ENCODE measurements around the gene NEGR1.

Gene NEGR1

DNA sequence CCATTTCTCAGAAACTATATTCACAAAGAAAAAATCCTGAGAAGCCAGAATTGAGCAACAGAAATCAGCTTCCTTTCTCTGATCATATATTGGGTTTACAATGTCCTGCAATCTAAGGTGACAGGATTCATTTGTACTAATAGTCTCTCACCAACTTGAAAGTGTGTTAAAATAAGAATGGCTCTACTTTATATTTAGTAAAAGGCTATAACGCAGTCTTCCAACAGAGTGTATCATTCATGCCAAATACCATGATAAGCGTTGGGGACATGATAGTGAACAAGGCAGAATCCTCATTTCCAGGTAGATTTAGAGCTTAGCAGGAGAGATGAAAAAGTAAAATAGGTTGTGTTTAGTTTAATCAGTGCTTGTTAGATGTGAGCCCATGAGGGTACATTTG lies 682.3 kb downstream of the NEGR1 start:
- H3K4me1 ChIP-seq (ENCODE audit: low read length) = peaks cover 16% of the 10 kb centered on the region
- H3K9ac ChIP-seq (ENCODE audit: low read length) = no peak overlapping the region
- TF ChIP-seq, protein P1, sequence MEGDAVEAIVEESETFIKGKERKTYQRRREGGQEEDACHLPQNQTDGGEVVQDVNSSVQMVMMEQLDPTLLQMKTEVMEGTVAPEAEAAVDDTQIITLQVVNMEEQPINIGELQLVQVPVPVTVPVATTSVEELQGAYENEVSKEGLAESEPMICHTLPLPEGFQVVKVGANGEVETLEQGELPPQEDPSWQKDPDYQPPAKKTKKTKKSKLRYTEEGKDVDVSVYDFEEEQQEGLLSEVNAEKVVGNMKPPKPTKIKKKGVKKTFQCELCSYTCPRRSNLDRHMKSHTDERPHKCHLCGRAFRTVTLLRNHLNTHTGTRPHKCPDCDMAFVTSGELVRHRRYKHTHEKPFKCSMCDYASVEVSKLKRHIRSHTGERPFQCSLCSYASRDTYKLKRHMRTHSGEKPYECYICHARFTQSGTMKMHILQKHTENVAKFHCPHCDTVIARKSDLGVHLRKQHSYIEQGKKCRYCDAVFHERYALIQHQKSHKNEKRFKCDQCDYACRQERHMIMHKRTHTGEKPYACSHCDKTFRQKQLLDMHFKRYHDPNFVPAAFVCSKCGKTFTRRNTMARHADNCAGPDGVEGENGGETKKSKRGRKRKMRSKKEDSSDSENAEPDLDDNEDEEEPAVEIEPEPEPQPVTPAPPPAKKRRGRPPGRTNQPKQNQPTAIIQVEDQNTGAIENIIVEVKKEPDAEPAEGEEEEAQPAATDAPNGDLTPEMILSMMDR (IDR thresholded peaks at IDR 0.05; ENCODE audit: low read depth, low read length) = no peak
- no peaks in the 10 kb centered on the region for H3K36me3 ChIP-seq (replicated peaks; ENCODE audit: low read depth, low read length)
- no peaks in the 10 kb centered on the region for H3K27me3 ChIP-seq (ENCODE audit: low read depth, low read length)
- H4K20me1 ChIP-seq (ENCODE audit: insufficient read depth, low read length) = no peaks in the 10 kb centered on the region
- no peaks in the 10 kb centered on the region for H3K79me2 ChIP-seq (ENCODE audit: low read length)
- H3K9me3 ChIP-seq (ENCODE audit: insufficient read depth, low read length) = no peaks in the 10 kb centered on the region
- H2AFZ ChIP-seq (ENCODE audit: low read depth, low read length) = no peak overlapping the region
- H3K4me3 ChIP-seq (ENCODE audit: low read length) = no peak overlapping the region
- H3K4me2 ChIP-seq (ENCODE audit: low read length) = no peak overlapping the region
- H3K27ac ChIP-seq (ENCODE audit: low read length) = no peak overlapping the region

DNA sequence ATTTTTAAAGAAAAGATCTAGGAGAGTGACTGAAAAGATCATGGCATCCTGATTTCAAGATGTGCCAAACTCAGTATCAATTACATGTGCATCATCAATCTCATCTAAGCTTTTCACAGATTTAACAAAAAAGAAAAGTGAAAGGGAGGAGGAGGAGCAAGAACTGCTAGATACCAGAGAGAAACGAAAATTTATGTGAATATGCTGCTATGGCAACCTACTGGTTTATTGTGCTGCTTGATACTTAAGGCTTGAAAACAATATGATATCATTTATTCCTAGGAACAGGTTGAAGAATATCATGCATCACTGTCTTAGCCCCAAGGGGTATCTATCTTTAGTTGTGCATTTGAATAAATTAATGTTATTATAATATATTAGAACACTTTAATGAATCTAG lies 683.0 kb downstream of the NEGR1 start:
- H4K20me1 ChIP-seq (ENCODE audit: insufficient read depth, low read length) = no peaks in the 10 kb centered on the region
- H3K36me3 ChIP-seq (replicated peaks; ENCODE audit: low read depth, low read length) = no peaks in the 10 kb centered on the region
- no peak overlapping the region for H3K9ac ChIP-seq (ENCODE audit: low read length)
- no peaks in the 10 kb centered on the region for H3K27me3 ChIP-seq (ENCODE audit: low read depth, low read length)
- H3K4me3 ChIP-seq (ENCODE audit: low read length) = no peak overlapping the region
- H2AFZ ChIP-seq (ENCODE audit: low read depth, low read length) = no peak overlapping the region
- no peak overlapping the region for H3K27ac ChIP-seq (ENCODE audit: low read length)
- no peak overlapping the region for H3K4me2 ChIP-seq (ENCODE audit: low read length)
- TF ChIP-seq, protein P1 (IDR thresholded peaks at IDR 0.05; ENCODE audit: low read depth, low read length) = no peak
- no peak for TF ChIP-seq EZH2phosphoT487 (IDR thresholded peaks at IDR 0.05; ENCODE audit: low read depth)
- peaks cover 16% of the 10 kb centered on the region for H3K4me1 ChIP-seq (ENCODE audit: low read length)
- H3K9me3 ChIP-seq (ENCODE audit: insufficient read depth, low read length) = no peaks in the 10 kb centered on the region
- no peaks in the 10 kb centered on the region for H3K79me2 ChIP-seq (ENCODE audit: low read length)

DNA sequence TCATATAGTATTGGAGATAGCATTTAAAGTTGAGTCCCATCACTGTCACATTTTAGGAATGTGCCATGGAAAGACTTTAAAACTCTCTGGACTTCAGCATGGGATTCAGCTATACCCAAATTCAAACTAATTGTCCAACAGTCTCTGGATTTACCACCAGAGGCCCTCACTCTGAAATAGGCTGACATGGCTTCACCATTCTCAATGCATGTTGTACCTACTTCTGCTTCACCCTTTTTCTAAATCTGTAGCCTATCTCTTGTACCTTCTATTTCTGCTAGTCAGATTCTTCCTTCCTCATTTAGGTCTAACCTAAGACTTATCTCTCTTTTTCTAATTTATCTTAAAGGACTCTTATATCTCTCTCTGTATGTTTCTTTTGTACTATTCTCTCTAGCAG lies 688.8 kb downstream of the NEGR1 start:
- Histone ChIP-seq H2AFZ (ENCODE audit: low read depth, low read length) (no peak overlapping the region), H3K27me3 (ENCODE audit: low read depth, low read length) (no peaks in the 10 kb centered on the region), H3K9ac (ENCODE audit: low read length) (no peak overlapping the region), H3K4me1 (ENCODE audit: low read length) (no peaks in the 10 kb centered on the region), H3K36me3 (replicated peaks; ENCODE audit: low read depth, low read length) (no peaks in the 10 kb centered on the region), H3K4me2 (ENCODE audit: low read length) (no peak overlapping the region), H3K79me2 (ENCODE audit: low read length) (no peaks in the 10 kb centered on the region), H4K20me1 (ENCODE audit: insufficient read depth, low read length) (no peaks in the 10 kb centered on the region), H3K9me3 (ENCODE audit: insufficient read depth, low read length) (no peaks in the 10 kb centered on the region), H3K4me3 (ENCODE audit: low read length) (no peak overlapping the region), H3K27ac (ENCODE audit: low read length) (no peak overlapping the region)
- TF ChIP-seq, protein P1 (IDR thresholded peaks at IDR 0.05; ENCODE audit: low read depth, low read length) = peak; percentile 25; the same call in 1 of the 2 replicates
- no peak for TF ChIP-seq EZH2phosphoT487 (IDR thresholded peaks at IDR 0.05; ENCODE audit: low read depth)

DNA sequence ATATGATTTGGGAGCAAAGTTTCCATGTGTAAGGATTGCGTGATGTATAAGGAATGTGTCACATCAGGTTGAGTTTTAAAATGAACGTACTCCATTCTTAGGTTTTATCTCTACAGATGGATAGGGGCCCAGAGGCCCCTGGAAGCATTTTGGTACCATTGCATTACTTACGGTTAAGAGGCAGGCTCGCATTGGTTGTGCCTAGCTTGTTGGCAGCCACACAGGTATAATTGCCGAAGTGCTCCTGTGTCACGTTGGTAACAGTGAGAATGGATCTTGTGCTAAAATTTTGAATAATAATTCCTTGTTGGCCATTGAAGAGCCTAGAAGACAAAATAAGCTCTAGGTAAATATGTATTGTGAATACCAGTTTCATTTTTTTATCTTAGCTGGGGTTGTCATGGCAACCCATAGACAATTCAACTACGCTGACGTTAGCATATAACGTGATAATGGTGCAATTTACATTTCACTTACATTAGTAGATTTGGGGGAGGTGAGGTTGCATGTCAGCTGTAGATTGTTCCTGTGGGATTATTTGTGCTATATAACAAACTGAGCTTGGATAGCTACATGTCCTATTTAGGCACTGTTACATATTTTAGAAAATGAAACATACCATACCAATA lies 689.6 kb downstream of the NEGR1 start:
- Histone ChIP-seq H3K4me3 (ENCODE audit: low read length) (no peak overlapping the region), H3K9me3 (ENCODE audit: insufficient read depth, low read length) (no peaks in the 10 kb centered on the region), H3K4me2 (ENCODE audit: low read length) (no peak overlapping the region), H3K27ac (ENCODE audit: low read length) (no peak overlapping the region), H3K4me1 (ENCODE audit: low read length) (no peaks in the 10 kb centered on the region), H3K27me3 (ENCODE audit: low read depth, low read length) (no peaks in the 10 kb centered on the region), H3K79me2 (ENCODE audit: low read length) (no peaks in the 10 kb centered on the region), H3K9ac (ENCODE audit: low read length) (no peak overlapping the region), H2AFZ (ENCODE audit: low read depth, low read length) (no peak overlapping the region), H3K36me3 (replicated peaks; ENCODE audit: low read depth, low read length) (no peaks in the 10 kb centered on the region), H4K20me1 (ENCODE audit: insufficient read depth, low read length) (no peaks in the 10 kb centered on the region)
- TF ChIP-seq, protein P1 (IDR thresholded peaks at IDR 0.05; ENCODE audit: low read depth, low read length) = no peak
- TF ChIP-seq EZH2phosphoT487 (IDR thresholded peaks at IDR 0.05; ENCODE audit: low read depth) = no peak
